B cell (primary cell): ENCODE measurements around the gene RBM44.

Source experiments
- EZH2 ChIP-seq: IDR thresholded peaks from 2 replicates; pipeline ENCODE4 v1.6.1; 2012; ENCODE audit warnings: borderline replicate concordance, low read depth, mild to moderate bottlenecking, moderate library complexity, low read length; ENCODE audit not compliant: insufficient read depth, poor library complexity, severe bottlenecking
- TF ChIP-seq, protein P1 (sequence below): fragments of 200-600 bp; IDR thresholded peaks from one replicate; pipeline ENCODE4 v1.8.0; 2022; ENCODE audit warnings: antibody characterized with exemption, mild to moderate bottlenecking

DNA sequence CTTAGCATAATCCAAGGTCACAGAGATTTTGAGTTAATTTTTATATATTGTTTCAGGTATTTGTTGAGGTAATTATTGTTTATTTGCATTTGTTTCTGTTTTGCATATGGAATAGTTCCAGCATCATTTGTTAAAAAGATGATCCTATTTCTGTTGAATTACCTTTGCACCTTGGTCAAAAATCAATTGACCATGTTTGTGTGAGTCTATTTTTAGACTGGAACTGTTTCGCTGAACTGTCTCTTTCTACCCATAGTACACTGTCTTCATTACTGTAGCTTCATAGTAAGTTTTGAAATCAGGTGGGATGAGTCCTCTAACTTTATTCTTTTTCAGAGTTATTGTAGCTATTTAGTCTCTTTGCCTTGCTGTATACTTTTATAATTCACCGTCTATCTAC, 31.9 kb downstream of the RBM44 start:
- TF ChIP-seq, protein P1, sequence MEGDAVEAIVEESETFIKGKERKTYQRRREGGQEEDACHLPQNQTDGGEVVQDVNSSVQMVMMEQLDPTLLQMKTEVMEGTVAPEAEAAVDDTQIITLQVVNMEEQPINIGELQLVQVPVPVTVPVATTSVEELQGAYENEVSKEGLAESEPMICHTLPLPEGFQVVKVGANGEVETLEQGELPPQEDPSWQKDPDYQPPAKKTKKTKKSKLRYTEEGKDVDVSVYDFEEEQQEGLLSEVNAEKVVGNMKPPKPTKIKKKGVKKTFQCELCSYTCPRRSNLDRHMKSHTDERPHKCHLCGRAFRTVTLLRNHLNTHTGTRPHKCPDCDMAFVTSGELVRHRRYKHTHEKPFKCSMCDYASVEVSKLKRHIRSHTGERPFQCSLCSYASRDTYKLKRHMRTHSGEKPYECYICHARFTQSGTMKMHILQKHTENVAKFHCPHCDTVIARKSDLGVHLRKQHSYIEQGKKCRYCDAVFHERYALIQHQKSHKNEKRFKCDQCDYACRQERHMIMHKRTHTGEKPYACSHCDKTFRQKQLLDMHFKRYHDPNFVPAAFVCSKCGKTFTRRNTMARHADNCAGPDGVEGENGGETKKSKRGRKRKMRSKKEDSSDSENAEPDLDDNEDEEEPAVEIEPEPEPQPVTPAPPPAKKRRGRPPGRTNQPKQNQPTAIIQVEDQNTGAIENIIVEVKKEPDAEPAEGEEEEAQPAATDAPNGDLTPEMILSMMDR = no peak
- no peak for TF ChIP-seq EZH2
